Breast epithelium (tissue), 4 donors: ENCODE results near the gene LRIT3. TPM values are rescaled to one million over a fixed set of nuclear protein-coding genes. Genes with fewer than 3 reads are reported as not detected.

Source experiments
- DNase-seq, 2 donors: peaks; one replicate each; pipeline ENCODE4 v3.0.0-alpha.2; 2019; ENCODE audit warnings: low spot score in 2 of 2
- H3K27ac ChIP-seq, 2 donors: fragments of 200-600 bp; sonication (generic) in 1 of 2; one replicate each; pipeline ENCODE4 v1.5.1; 2016 to 2019; ENCODE audit warnings: mild to moderate bottlenecking in 1 of 2
- H3K27me3 ChIP-seq, 2 donors: fragments of 200-600 bp; sonication (generic) in 1 of 2; one replicate each; pipeline versions ENCODE4 v1.5.1 to v1.6.0; 2017 to 2019; ENCODE audit warnings: control low read depth in 1 of 2, mild to moderate bottlenecking in 1 of 2
- H3K36me3 ChIP-seq: fragments of 200-600 bp; one replicate; pipeline ENCODE4 v1.5.1; 2019
- H3K4me1 ChIP-seq, 2 donors: fragments of 200-600 bp; sonication (generic); one replicate each; pipeline ENCODE4 v1.5.1; 2016 to 2019; ENCODE audit warnings: control low read depth in 1 of 2
- H3K4me3 ChIP-seq, 3 donors: fragments of 200-600 bp; sonication (generic); 1 replicate in 2 of 3; 2 replicates in 1 of 3; pipeline ENCODE4 v1.5.1; 2016 to 2019; ENCODE audit warnings: mild to moderate bottlenecking in 3 of 3, moderate library complexity in 2 of 3
- H3K9me3 ChIP-seq, 2 donors: fragments of 200-600 bp; sonication (generic) in 1 of 2; one replicate each; pipeline ENCODE4 v1.5.1; 2016 to 2019; ENCODE audit warnings: control low read depth in 1 of 2
- POLR2A ChIP-seq: fragments of 450-650 bp; IDR thresholded peaks from one replicate; pipeline ENCODE4 v1.6.1; 2016; ENCODE audit warnings: antibody characterized with exemption, mild to moderate bottlenecking, moderate library complexity
- POLR2AphosphoS5 ChIP-seq, 3 donors: sonication (generic); formaldehyde crosslinking; IDR thresholded peaks; one replicate each; pipeline ENCODE4 v1.6.1; 2017; ENCODE audit warnings: antibody characterized with exemption in 3 of 3
- intact Hi-C: fragments of 100-400 bp; cut with DNase I; formaldehyde crosslinking; loops from one replicate; pipeline ENCODE4 v1.15.1; 2023; ENCODE audit warnings: low total_unique reads
- total RNA-seq, 3 donors: library from RNA; depleted of rRNA; stranded (reverse); fragments of >200 nt; gene quantifications; one replicate each; pipeline ENCODE4 v1.1.0, GENCODE V29; 2016
- TF ChIP-seq, protein P1 (sequence below), 3 donors: fragments of 450-650 bp; IDR thresholded peaks; one replicate each; pipeline ENCODE4 v1.5.1; 2016 to 2017; ENCODE audit warnings: antibody characterized with exemption in 3 of 3, mild to moderate bottlenecking in 3 of 3, moderate library complexity in 3 of 3

The LRIT3 gene
- under 1 TPM; 0.16 to 0.66 (median 0.59) TPM for total RNA-seq

DNA sequence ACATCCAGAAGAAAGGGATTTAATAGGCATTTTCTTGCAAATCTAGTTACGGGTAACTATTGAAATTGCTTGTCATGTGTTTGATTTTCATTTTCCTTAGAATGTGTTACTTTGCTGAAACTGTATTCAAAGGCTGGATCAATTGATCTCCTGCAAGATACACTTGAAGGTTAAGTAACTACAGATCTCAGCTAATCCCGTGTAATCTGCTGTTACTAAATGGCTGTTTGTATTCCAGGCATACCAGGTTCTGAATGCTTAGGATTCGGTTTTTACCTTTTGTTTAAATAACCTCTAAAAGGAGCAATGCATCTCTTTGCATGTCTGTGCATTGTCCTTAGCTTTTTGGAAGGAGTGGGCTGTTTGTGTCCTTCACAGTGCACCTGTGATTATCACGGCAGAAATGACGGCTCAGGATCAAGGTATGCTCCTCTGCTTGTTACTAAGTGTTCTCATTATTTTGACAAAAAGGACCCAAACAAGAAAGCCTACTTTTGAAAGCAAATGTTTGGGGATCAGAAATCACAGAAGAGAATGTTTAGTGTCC, at the start of gene LRIT3:
LRIT3 (plus strand) TSS at position 212 of the 547 bp plus-strand sequence; CDS start at position 307, 95 bp downstream.
- TF ChIP-seq POLR2AphosphoS5 (IDR thresholded peaks at IDR 0.05), result no peak
- TF ChIP-seq, protein P1, sequence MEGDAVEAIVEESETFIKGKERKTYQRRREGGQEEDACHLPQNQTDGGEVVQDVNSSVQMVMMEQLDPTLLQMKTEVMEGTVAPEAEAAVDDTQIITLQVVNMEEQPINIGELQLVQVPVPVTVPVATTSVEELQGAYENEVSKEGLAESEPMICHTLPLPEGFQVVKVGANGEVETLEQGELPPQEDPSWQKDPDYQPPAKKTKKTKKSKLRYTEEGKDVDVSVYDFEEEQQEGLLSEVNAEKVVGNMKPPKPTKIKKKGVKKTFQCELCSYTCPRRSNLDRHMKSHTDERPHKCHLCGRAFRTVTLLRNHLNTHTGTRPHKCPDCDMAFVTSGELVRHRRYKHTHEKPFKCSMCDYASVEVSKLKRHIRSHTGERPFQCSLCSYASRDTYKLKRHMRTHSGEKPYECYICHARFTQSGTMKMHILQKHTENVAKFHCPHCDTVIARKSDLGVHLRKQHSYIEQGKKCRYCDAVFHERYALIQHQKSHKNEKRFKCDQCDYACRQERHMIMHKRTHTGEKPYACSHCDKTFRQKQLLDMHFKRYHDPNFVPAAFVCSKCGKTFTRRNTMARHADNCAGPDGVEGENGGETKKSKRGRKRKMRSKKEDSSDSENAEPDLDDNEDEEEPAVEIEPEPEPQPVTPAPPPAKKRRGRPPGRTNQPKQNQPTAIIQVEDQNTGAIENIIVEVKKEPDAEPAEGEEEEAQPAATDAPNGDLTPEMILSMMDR (IDR thresholded peaks at IDR 0.05), result no peak
- TF ChIP-seq POLR2A, result no peak
- H3K27ac ChIP-seq, result no peak within 1 kb of the TSS
- intact Hi-C loops, result no loop called here

DNA sequence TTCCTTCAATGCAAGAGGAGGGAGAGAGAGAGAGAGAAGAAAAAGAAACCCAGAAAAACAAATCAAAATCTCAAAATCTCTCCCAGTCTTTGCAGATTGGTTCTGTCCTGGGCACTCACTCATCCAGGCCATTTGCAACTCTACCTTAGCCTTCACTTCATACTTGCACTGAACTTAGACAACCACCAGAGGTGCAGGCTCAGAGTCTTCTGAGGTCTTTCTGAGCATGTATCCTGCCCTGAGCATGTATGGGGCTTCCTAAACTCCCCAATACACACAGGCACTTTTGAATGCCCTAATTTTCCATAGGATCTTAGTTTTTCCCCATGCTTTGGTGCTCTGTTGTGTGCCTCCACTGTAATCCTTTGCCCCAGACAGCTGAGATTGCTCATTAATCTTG, 49.0 kb upstream of the LRIT3 start:
- Histone ChIP-seq H3K27ac (no peak overlapping the region), H3K4me3 (no peak overlapping the region), H3K36me3 (no peaks in the 10 kb centered on the region), H3K4me1 (no peaks in the 10 kb centered on the region), H3K9me3 (peaks cover 0 to 24% of the 10 kb centered on the region in 2 donors), H3K27me3 (no peaks in the 10 kb centered on the region)
- intact Hi-C loops, result no loop called here
- no peak for DNase-seq
- TF ChIP-seq POLR2A, result no peak
- TF ChIP-seq, protein P1 (IDR thresholded peaks at IDR 0.05), result no peak
- no peak for TF ChIP-seq POLR2AphosphoS5 (IDR thresholded peaks at IDR 0.05)

More for the DNA sequence above, at the start of gene LRIT3:
- H3K9me3 ChIP-seq, result no peaks in the 10 kb centered on the region
- H3K4me3 ChIP-seq, result no peak within 1 kb of the TSS
- no peaks in the 10 kb centered on the region for H3K36me3 ChIP-seq
- no peaks in the 10 kb centered on the region for H3K27me3 ChIP-seq
- DNase-seq, result no peak
- H3K4me1 ChIP-seq, result no peaks in the 10 kb centered on the region

- Histone ChIP-seq H3K27me3 (no peaks in the 10 kb centered on the region), H3K9me3 (peaks cover 0 to 10% of the 10 kb centered on the region in 2 donors), H3K36me3 (no peaks in the 10 kb centered on the region), H3K4me3 (peak overlapping the region; percentile 17 to 51 (median 36)), H3K27ac (peak overlapping the region; percentile 56 to 65), H3K4me1 (no peaks in the 10 kb centered on the region)
- TF ChIP-seq POLR2A, result no peak
- TF ChIP-seq POLR2AphosphoS5 (IDR thresholded peaks at IDR 0.05), result no peak
- TF ChIP-seq, protein P1 (IDR thresholded peaks at IDR 0.05), result no peak
- DNase-seq, result no peak
- intact Hi-C loops, result no loop called here
Measured at GRCh38 chr4:109801099-109801789, 46.7 kb upstream of the LRIT3 start.

- DNase-seq, result no peak
- TF ChIP-seq POLR2AphosphoS5 (IDR thresholded peaks at IDR 0.05) (no peak), POLR2A (no peak)
- TF ChIP-seq, protein P1 (IDR thresholded peaks at IDR 0.05), result no peak
- intact Hi-C loops, result no loop called here
- peaks cover 0 to 4% of the 10 kb centered on the region in 2 donors for H3K9me3 ChIP-seq
- peak within 1 kb of the TSS; percentile 17 to 51 (median 36) for H3K4me3 ChIP-seq
- peak within 1 kb of the TSS; percentile 56 to 65 for H3K27ac ChIP-seq
- H3K36me3 ChIP-seq, result no peaks in the 10 kb centered on the region
- H3K27me3 ChIP-seq, result no peaks in the 10 kb centered on the region
- H3K4me1 ChIP-seq, result no peaks in the 10 kb centered on the region
Measured at GRCh38 chr4:109801895-109802319, 46.0 kb upstream of the LRIT3 start, which contains the start of gene CFI. TSS of gene CFI (minus strand) at chr4:109801999. CDS start at chr4:109801971, 28 bp downstream.

DNA sequence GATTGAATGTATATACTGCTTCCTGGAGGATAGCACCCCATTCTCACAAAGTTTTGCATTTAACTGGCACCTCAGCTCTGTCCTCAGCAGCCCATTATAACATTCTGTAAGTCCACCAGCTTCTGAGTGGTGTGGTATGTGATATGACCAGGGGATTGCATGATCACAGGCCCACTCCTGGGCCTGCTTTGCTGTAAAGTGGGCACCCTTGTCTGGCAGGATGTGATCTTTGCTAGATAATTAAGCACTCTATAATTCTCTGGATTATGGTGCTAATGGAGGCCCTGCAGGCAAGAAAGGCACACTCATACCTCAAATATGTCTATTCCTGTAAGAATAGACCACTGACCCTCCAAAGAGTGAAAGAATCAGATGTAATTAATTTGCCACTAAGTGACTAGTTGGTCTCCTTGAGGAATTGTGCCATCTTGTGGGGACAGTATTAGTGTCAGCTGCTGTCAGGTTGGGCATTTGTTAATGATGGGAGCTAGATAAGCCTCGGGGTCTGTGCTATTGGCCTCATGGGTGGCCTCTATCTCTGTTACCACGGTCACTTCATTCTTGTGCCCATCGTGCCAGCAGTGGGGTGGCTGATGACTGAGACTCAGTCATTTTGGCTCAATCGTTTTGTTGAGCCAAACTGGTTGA, 43.9 kb upstream of the LRIT3 start:
- Histone ChIP-seq H3K27ac (no peak overlapping the region), H3K9me3 (no peaks in the 10 kb centered on the region), H3K27me3 (no peaks in the 10 kb centered on the region), H3K4me1 (no peaks in the 10 kb centered on the region), H3K4me3 (no peak overlapping the region), H3K36me3 (no peaks in the 10 kb centered on the region)
- DNase-seq, result no peak
- TF ChIP-seq, protein P1 (IDR thresholded peaks at IDR 0.05), result peak in 2 of 3 donors; percentile 35 to 39
- TF ChIP-seq POLR2A, result no peak
- intact Hi-C loops, result no loop called here
